ENCODE data around the gene CAV1.

- TF ChIP-seq CTCF (IDR thresholded peaks at IDR 0.05) (no peak), POLR2AphosphoS5 (IDR thresholded peaks at IDR 0.05) (peak in 1 of 4 donors; percentile 31)
Observed at GRCh38 chr7:116561697-116562483, 37.1 kb downstream of the CAV1 start.
